ENCODE measurements around the gene SIL1.
"Not testable (repeated sequence)": the region's sequence is repeated elsewhere in the genome, so short reads cannot be mapped to it uniquely, and the experiment has no call there.

Gene SIL1

DNA sequence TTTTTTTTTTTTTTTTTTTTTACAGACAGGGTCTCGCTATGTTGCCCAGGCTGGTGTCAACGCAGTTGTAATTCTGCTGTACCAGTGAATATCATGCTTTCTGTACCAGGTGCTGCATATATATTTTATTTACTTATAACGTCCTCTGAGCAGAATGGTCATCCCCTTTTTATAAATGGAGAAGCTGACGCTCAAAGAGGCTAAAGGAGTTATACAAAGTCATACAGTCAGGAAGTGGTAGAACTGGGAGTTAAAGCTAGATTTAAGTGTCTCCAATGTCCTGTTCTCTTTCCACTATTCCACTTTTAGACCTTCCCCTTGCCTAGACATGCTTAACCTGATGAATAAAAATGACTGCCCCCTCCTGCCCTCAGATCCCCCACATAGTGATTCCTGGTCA lies 1.2 kb upstream of the SIL1 start:
- no peak for DNase-seq

DNA sequence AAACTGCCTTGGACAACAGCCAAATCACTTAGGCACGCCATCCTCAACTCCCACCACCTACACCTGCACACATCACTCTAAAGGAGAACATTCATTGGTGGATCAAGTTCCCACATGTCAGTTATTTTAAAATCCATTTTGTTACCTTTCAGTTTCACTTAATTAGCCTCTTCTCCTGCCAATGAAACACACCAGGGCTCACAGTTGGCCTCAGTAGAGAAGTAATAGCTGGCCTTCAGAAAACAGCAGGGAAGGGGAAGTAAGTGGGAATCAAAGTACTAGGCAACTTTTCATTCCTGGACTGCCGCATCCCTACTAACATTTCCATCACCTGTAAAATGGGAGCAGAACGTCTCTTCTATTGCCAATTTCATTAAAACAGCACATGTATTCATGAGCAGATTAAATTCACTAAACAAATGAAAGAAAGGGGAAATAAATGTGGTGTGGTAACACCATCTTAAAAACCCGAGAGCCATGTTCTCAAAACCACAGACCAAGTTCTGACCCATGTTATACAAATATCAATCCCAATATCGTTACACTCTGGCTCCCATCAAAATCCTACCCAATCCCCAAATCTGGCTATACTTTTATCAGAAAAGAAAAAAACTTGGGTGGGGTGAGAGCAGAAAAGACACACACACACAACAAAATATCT lies 1.7 kb downstream of the SIL1 start:
- no peak for DNase-seq

DNA sequence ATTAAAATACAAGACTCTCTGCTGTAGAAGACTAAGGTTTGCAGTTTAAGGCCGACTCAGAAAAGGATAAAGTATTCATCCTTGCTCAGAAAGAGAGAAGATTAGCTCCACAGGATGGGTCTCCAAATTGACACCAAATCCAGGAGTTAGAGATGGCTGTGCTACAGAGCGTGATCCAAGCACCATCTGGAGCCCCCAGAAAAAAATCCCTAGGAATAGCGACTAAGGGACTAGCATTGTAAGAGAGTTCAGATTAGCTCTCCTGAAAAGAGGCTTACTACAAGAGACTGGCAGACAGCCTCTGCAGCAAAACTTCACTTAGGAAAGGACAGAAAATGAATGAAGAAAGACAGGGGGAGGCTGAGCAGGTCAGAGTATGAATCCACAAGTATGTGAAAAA lies 3.7 kb downstream of the SIL1 start:
- no peak for DNase-seq

DNA sequence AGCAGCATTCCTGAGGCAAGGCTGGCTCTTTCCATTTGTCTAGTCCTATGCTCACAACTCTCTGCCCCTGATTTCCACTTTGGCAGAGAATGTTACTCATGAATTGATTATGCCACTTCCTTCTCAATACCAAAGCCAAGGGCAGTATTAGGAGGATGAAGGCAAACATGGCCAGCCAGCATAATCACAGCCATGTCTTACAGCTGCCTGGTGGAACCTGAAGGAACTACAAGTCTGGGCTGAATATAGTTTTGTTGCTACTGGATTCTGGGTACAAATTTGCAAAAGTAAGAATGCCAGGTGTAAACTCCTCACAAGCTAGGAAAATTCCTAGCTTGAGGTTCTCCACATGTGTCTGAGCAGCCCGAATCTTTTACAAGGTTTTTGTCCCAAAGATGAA lies 4.2 kb downstream of the SIL1 start:
- no peak for DNase-seq

DNA sequence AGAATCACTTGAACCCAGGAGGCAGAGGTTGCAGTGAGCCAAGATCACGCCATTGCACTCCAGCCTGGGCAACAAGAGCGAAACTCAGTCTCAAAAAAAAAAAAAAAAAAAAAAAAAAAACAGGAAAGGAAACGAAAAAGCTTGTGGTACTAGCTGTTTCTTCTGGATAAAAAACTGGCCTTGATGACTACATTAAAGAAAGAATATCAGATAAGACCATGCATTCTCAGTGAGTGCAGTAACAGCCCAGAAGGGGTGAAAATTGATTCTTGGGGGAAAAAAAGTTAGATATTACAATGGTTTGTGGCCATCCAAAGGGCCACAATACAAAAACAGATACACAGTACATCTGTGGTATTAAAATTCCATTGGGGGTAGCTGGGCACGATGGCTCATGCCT lies 5.3 kb downstream of the SIL1 start:
- DNase-seq: not testable (repeated sequence)

DNA sequence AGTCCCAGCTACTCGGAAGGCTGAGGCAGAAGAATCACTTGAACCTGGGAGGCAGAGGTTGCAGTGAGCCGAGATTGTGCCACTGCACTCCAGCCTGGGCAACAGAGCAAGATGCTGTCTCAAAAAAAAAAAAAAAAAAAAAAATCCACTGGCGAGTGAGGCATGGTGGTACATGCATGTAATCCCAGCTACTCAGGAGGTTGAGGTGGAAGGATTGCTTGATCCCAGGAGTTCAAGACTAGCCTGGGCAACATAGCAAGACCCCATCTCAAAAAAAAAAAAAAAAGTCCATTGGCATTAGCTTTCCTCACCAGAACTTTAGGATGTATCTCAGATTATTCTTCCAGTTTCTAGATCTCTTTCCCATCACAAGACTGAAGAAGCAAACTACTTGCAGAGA lies 6.2 kb downstream of the SIL1 start:
- DNase-seq: not testable (repeated sequence)

DNA sequence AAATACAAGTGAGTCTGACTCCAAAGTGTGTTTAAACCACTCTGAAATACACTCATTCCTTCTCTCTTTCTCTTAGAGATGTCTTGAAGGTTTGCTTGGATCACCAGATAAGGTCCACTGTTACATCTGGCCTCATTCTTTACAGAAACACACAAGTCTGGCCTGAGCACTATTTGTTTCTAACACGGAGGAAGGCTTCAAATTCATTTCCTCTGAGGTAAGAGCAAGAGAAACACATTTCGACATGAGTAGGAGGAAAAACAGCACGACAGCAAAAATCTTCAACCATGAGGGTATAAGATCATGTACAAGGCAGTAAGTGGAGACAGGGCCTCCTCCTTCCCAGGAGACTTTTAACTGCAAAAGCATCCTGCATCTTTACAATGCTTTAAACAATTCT lies 8.0 kb downstream of the SIL1 start:
- DNase-seq: no peak

DNA sequence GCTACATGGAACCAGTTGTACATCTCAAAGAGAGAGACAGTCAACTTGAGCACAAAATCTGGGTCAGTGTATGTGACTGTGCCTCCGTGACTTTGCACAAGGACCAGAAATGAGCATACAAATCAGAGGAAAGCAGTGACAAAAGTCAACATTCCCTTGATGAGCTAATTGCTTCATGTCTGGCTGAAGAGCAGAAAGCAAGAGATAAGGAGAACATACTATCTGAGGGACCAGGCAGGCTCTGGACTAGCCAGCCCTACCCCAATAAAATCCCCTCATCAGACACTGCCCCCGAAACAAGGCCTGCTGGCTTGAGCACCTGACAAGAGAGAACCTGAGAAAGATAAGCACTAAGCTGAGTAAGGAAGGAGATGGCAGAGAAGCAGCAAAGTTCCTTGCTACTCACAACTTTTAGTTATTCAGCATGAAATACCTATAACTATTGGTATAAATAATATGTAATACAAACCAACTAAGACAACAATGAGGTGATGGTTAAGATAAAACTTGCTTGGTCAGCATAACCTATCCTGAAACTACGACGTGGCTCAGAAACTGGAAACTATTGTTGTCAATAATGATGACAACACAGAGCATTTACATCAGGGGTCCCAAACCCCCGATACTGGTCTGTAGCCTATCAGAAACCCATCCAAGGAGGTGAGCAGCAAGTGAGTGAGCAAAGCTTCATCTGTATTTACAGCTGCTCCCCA lies 9.5 kb downstream of the SIL1 start:
- DNase-seq: no peak

DNA sequence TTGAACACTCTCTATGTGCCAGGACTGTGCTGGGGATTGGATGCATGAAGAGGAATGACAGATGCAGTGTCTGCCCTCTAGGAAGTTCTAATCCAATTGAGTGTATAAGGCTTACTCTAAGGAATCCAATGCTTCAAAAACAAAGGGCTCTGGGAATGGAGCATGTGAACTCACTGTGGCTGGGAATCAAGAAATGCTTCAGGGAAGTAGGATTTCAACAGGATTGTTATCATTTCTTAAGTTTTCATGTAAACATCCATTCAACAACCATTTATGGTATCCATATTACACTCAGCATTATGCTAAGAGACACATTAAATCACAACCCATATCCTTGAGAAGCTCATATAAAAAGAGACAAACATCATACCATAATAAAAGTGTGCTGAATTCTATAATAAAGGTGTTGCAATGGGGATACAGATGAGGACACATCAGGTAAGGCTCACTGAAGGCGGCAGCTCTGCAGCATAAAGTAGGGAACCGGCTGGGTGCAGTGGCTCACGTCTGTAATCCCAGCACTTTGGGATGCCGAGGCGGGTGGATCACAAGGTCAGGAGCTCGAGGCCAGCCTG lies 11.3 kb downstream of the SIL1 start:
- DNase-seq: no peak

DNA sequence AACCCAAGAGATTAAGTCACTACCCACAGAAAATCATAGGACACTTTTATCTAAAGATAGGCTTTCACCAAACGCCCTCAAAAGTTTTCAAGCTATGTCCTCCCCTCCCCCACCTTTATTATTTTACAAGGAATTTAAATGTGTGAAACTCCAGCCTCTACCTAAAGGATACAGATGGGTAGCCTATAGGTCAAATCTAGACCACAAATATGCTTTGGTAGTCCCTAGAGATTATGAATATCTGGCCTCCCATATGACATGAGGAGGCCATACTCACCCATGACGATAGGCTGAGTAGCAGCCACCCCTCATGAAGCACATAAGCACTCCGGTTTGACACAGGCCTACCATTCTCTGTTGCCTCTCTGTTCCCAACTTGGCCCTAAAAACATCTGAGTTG lies 11.9 kb downstream of the SIL1 start:
- DNase-seq: no peak

DNA sequence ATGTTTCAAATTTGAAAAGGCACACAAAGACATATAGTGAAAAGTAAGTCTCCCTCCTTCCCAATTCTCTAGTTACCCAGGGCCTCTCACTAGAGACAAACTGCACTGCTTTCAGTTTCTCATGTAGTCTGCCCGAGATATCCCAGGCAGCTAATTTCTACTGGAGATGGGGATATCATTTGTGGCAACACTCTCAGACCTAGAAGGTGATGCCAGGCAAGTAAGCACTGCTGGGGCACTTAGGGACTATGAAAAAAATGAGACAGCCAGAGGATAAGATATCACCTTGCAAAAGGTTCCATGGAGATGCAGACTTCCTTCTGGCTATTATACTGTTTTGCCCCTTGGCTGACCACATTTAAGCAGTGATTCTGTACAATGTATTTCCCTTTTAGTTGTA lies 12.6 kb downstream of the SIL1 start:
- DNase-seq: no peak

DNA sequence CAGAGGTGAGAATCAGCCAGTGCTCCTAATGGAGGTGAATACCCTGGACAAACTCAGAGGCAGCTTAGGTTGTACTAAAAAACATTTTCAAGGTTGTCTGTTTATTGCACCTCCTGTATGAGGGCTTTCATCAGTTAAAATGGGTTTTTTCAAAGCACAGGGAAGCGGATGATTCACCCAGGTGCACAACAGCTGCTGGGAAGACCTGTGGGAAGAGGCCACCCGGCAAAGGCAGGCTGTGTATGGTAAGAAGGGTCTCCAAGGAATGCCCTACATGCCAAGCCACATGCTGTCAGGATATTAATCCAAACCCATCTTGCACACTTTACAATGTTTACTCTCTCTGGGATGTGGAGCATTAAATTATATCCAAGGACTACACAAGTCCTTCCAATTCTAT lies 14.7 kb downstream of the SIL1 start:
- no peak for DNase-seq

DNA sequence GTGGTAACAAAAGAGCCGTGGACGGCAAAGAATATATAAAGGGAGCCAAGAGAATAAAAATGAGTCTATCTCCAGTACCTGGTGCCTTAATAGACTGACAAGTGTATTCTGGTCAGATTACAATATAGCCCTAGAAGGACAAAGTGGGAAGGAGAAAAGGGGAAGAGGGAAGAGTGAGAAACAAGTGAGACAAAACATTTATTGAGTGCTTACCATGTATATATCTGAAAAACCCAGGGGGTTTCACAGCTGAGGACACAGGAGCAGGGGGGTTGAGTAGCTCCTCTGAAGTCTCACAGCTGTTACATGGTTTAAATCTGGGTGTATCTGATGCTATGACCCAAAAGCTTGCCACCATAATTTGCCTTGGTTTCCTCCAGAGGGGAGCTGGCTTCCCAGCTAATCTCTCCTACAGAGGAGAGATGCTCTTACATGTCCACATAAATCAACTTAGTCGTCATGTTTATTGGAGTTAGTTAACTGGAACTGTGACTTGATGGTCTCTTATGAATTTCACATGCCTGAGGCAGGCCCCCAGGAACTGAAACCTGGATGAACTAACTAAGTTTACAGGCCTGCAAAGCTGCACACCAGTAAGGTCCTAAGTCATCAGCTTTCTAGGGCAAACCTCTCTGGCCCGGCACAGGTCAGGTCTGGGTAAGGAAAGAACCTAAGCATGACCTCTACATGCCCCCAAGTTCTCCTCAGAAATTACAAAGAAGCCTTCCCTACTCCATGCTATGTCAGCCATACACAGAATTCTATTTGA lies 15.5 kb downstream of the SIL1 start:
- no peak for DNase-seq

DNA sequence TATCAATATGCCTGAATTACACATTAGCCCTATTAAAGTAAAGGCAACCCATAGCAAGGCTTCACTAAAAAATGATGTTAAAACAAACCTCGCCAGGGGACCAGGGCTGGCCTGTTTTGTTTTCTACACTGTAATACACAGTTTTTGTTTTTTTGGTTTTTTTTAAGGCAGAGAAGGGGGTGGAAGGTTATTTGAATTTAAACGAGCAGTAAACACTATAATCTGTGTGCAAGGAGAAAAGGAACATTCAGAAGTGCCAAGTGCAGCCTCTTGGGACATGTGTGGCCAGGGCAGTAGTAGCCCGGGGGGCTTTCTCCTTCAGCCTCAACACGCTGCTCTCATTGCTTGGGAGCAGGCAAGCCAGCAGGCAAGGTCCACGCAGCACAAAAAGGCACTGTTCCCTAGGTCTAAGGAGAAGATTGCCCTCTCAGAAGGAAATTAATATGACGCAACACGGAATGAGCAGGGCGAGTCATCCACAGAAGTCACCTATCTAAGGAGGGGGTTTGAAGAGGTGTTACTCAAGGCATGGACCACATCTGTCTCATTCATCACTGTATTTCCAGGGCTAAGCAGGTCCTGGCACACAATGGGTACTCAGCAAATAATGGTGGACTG lies 16.2 kb downstream of the SIL1 start:
- DNase-seq: no peak

DNA sequence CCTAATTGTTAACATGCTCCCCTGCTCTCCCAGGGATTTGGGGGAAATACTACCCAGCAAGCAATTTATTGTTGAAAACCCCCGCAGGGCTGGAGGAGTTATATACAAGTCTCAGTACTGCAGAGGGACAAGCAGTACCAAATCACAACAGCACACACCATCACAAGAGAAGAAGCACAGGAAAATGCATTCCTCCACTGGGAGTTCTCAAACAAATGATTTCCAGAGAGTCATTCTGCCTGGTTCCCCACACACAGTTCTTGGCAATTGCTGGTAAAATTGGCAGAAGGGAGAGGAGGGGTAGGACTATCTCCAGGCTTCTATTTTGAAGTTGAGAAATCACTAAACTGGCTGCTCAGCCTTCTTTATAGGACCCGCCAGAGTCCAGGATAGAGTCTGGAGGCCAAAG lies 16.8 kb downstream of the SIL1 start:
- no peak for DNase-seq

DNA sequence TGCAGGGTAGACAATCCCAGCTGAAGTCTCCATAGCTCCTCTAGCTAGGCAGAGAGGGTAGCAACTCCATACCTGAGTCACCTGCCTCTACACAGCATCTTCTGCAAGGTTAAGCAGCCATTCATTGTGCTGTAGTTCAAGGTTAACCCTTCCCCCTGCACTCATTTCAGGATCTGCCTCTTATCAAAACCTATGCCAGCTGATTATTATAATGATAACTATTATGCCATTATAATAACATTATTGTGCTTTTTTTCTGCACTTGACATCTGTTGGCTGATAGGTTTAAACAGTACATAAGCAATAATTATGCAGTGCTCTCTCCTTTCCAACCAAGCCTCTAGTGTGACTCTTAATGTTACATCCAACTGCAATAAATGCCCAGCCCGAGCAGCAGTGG lies 17.3 kb downstream of the SIL1 start:
- DNase-seq: no peak

DNA sequence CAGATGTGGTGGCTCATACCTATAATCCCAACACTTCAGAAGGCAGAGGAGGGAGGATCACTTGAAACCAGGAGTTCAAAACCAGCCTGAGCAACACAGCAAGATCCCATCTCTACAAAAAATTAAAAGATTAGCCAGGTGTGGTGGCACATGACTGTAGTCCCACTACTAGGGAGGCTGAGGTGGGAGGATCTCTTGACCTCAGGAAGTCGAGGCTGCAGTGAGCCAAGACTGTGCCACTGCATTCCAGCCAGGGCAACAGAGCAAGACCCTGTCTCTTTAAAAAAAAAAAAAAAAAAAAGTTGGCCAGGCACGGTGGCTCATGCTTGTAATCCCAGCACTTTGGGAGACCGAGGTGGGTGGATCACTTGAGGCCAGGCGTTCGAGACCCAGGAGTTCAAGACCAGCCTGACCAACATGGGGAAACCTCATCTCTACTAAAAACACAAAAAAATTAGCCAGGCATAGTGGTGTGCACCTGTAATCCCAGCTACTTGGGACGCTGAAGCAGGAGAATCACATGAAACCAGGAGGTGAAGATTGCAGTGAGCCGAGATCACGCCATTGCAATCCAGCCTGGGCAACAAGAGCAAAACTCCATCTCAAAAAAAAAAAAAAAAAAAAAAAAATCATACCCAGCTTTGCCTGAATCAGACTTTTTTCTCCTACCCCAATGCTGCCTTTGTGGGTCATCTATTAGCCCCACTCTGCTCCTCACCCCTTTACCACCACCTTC lies 18.2 kb downstream of the SIL1 start:
- DNase-seq: not testable (repeated sequence)

DNA sequence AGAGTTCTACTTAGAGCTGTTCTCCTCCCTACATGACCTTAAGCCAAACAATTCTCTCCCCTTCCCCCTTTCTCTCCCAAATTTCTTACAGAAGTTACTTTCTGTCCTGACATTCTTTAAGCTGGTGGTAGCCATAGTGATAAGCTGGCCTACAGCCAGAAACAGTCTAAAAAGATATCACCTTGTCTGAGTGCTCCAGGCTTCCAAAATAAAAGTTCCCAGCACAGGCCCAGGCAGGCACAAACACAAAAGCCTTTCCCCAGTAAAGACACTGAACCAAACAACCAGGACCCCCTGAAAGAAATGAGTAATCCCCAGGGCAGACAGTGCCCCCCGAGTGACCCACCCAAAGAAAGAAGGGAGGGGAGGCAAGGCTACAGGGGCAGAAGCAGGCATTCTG lies 19.2 kb downstream of the SIL1 start:
- DNase-seq: no peak

DNA sequence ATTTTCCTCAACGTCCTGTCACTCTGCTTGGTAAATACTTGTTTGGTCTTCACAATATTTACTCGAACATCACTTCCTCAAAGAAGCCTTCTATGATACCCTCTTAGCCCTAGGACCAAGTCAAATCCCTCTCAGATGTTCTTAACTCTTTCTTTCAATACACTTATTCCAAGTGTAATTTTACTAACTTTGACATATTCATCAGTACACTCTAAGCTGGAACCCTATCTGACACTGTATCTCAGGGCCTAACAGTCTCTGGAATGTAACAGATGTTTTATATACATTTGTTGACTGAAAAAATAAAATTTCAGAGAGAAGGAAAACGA lies 19.6 kb downstream of the SIL1 start:
- no peak for DNase-seq

DNA sequence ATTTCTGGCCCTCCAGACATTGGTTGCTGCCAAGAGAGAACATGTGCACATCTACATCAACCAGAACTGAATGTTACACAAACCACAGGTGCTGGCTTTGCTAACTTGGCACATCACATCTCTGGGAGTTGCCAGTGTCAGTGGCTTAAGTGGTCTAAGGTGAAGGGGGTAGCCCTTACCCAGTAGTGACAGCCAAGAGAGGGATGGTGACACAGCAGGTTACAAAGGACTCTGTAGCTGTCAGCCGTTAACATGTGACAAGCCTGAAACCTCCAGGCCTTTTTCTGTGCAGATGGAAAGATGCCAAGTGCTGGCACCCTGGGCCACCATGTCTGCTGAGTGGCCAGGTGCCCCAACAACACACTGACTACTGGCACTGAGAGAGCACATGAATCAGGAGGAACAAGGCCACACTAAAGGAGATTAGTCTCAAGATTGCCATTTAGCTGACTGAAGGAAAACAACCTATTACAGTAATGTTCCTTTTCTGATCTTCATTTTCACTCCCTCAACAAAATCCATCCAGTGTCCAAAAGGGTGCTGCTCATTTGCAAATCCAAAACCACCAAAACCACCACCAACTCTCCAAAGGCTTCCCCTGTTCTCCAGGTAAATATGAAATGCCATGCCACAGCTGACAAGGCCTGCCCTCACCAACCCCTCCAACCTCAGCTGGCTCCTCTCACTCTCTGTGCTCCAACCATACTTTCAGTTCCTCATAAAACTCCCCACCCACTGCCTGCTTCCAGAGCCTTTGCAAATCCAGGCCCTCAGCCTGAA lies 20.2 kb downstream of the SIL1 start:
- DNase-seq: no peak

DNA sequence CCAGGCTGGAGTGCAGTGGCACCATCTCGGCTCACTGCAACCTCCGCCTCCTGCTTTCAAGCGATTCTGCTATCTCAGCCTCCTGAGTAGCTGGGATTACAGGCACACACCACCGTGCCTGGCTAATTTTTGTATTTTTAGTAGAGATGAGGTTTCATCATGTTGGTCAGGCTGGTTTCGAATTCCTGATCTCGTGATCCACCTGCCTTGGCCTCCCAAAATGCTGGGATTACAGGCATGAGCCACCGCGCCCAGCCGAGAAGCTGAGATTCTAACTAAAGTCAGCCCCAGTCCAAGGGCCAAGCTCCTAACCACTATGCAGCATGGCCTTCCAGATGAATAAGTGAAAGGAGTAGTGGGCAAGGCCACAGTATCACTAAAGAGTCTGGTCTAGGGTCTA lies 20.9 kb downstream of the SIL1 start:
- DNase-seq: not testable (repeated sequence)

DNA sequence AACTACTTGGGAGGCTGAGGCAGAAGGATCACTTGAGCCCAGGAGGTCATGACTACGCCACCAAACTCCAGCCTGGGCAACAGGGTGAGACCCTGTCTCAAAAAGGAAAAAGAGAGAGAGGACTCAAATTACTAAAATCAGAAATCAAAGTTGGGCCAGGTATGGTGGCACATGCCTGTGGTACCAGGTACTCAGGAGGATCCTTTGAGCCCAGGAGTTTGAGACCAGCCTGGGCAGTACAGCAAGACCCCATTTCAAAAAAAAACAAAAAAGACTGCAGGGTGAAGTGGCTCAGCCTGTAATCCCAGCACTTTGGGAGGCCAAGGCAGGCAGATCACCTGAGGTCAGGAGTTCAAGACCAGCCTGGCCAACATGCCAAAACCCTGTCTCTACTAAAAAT lies 23.8 kb downstream of the SIL1 start:
- DNase-seq: not testable (repeated sequence)

All from CD4-positive, alpha-beta T cell treated with Interleukin-21 for 1 hour (primary cell).